ENCODE results near the gene GLDN.

GLDN gene

GRCh38 chr15:51341366-51342226 is at the start of gene GLDN:
Gene GLDN (plus strand): TSS chr15:51341655. CDS start chr15:51341685, 30 bp downstream.
- FAIRE-seq: no peak

- FAIRE-seq: no peak
Observed at GRCh38 chr15:51298620-51299019, 42.8 kb upstream of the GLDN start.

- no peak for FAIRE-seq
Observed at GRCh38 chr15:51299187-51300015, 42.1 kb upstream of the GLDN start.

GRCh38 chr15:51302480-51302879 is 39.0 kb upstream of the GLDN start:
- no peak for FAIRE-seq

GRCh38 chr15:51303462-51303980 is 37.9 kb upstream of the GLDN start:
- FAIRE-seq: no peak

- FAIRE-seq: no peak
Observed at GRCh38 chr15:51307325-51307724, 34.1 kb upstream of the GLDN start.

GRCh38 chr15:51307811-51308210 is 33.6 kb upstream of the GLDN start:
- no peak for FAIRE-seq

- no peak for FAIRE-seq
Observed at GRCh38 chr15:51310064-51310463, 31.4 kb upstream of the GLDN start.

GRCh38 chr15:51311510-51311909 is 29.9 kb upstream of the GLDN start:
- FAIRE-seq: no peak

- no peak for FAIRE-seq
Observed at GRCh38 chr15:51312166-51313073, 29.0 kb upstream of the GLDN start.

- FAIRE-seq: no peak
Observed at GRCh38 chr15:51313074-51313393, 28.4 kb upstream of the GLDN start.

GRCh38 chr15:51313644-51314280 is 27.7 kb upstream of the GLDN start:
- no peak for FAIRE-seq

GRCh38 chr15:51314391-51315337 is 26.8 kb upstream of the GLDN start:
- FAIRE-seq: no peak

GRCh38 chr15:51315726-51316125 is 25.7 kb upstream of the GLDN start:
- FAIRE-seq: no peak

GRCh38 chr15:51316636-51317035 is 24.8 kb upstream of the GLDN start:
- no peak for FAIRE-seq

GRCh38 chr15:51318382-51319150 is 22.9 kb upstream of the GLDN start:
- no peak for FAIRE-seq

GRCh38 chr15:51319539-51319938 is 21.9 kb upstream of the GLDN start:
- no peak for FAIRE-seq

- no peak for FAIRE-seq
Observed at GRCh38 chr15:51320843-51321242, 20.6 kb upstream of the GLDN start.

GRCh38 chr15:51321316-51321715 is 20.1 kb upstream of the GLDN start:
- no peak for FAIRE-seq
